ENCODE results near the gene CKM. TPM values are rescaled to one million over a fixed set of nuclear protein-coding genes. Genes with fewer than 3 reads are reported as not detected.

Gene CKM
- total RNA-seq, 1 donor from 2014 or later: not detected

- FAIRE-seq: no peak
- no peak overlapping the region for H2AFZ ChIP-seq (ENCODE audit: low read depth, low read length)
- no peaks in the 10 kb centered on the region for H3K27me3 ChIP-seq (ENCODE audit: insufficient read depth, low read length)
- H3K27ac ChIP-seq (ENCODE audit: low read depth, low read length): no peak overlapping the region
- Mint-ChIP-seq H3K27me3 (ENCODE audit: low read depth, unreplicated experiment) (no peaks in the 10 kb centered on the region), H3K36me3 (ENCODE audit: low read depth, unreplicated experiment) (peaks cover 15% of the 10 kb centered on the region), H3K4me3 (ENCODE audit: unreplicated experiment) (no peak overlapping the region), H3K27ac (ENCODE audit: unreplicated experiment) (no peak overlapping the region), H3K9me3 (ENCODE audit: unreplicated experiment) (no peaks in the 10 kb centered on the region), H3K4me1 (ENCODE audit: low read depth, unreplicated experiment) (peaks cover 3% of the 10 kb centered on the region)
- no peak overlapping the region for H3K4me2 ChIP-seq (ENCODE audit: low read length)
- H3K36me3 ChIP-seq (ENCODE audit: insufficient read depth, low read length): peaks cover 3% of the 10 kb centered on the region
- peaks cover 8% of the 10 kb centered on the region for H3K79me2 ChIP-seq (ENCODE audit: insufficient read depth, low read length)
- no peak for DNase-seq (ENCODE audit: low read depth)
- H3K4me1 ChIP-seq (ENCODE audit: insufficient read depth, low read length): no peaks in the 10 kb centered on the region
- H3K9ac ChIP-seq (ENCODE audit: low read length): no peak overlapping the region
- H4K20me1 ChIP-seq (ENCODE audit: insufficient read depth, low read length): peaks cover 27% of the 10 kb centered on the region
- no peak for TF ChIP-seq CTCF (IDR thresholded peaks at IDR 0.05; ENCODE audit: insufficient read depth, low read depth, low read length)
- TF ChIP-seq EZH2 (IDR thresholded peaks at IDR 0.05; ENCODE audit: insufficient read depth, low read length): no peak
- no peaks in the 10 kb centered on the region for H3K9me3 ChIP-seq (ENCODE audit: insufficient read depth, low read depth, low read length)
- H3K4me3 ChIP-seq (ENCODE audit: insufficient read depth, low read depth, low read length): no peak overlapping the region
These were observed 59.7 kb downstream of the CKM start for GRCh38 chr19:45263013-45263412.

GRCh38 chr19:45262570-45262969 lies 60.1 kb downstream of the CKM start:
- H3K27me3 ChIP-seq (ENCODE audit: insufficient read depth, low read length): no peaks in the 10 kb centered on the region
- no peak overlapping the region for H3K9ac ChIP-seq (ENCODE audit: low read length)
- no peaks in the 10 kb centered on the region for H3K9me3 Mint-ChIP-seq (ENCODE audit: unreplicated experiment)
- no peak for DNase-seq (ENCODE audit: low read depth)
- no peak overlapping the region for H3K27ac Mint-ChIP-seq (ENCODE audit: unreplicated experiment)
- peaks cover 3% of the 10 kb centered on the region for H3K36me3 ChIP-seq (ENCODE audit: insufficient read depth, low read length)
- FAIRE-seq: no peak
- peaks cover 8% of the 10 kb centered on the region for H3K79me2 ChIP-seq (ENCODE audit: insufficient read depth, low read length)
- no peak overlapping the region for H2AFZ ChIP-seq (ENCODE audit: low read depth, low read length)
- no peak overlapping the region for H3K4me2 ChIP-seq (ENCODE audit: low read length)
- H3K4me3 ChIP-seq (ENCODE audit: insufficient read depth, low read depth, low read length): no peak overlapping the region
- no peaks in the 10 kb centered on the region for H3K4me1 ChIP-seq (ENCODE audit: insufficient read depth, low read length)
- H3K9me3 ChIP-seq (ENCODE audit: insufficient read depth, low read depth, low read length): no peaks in the 10 kb centered on the region
- no peaks in the 10 kb centered on the region for H3K27me3 Mint-ChIP-seq (ENCODE audit: low read depth, unreplicated experiment)
- TF ChIP-seq EZH2 (IDR thresholded peaks at IDR 0.05; ENCODE audit: insufficient read depth, low read length) (no peak), CTCF (IDR thresholded peaks at IDR 0.05; ENCODE audit: insufficient read depth, low read depth, low read length) (no peak)
- H3K4me1 Mint-ChIP-seq (ENCODE audit: low read depth, unreplicated experiment): peaks cover 3% of the 10 kb centered on the region
- no peak overlapping the region for H3K27ac ChIP-seq (ENCODE audit: low read depth, low read length)
- peaks cover 28% of the 10 kb centered on the region for H4K20me1 ChIP-seq (ENCODE audit: insufficient read depth, low read length)
- H3K36me3 Mint-ChIP-seq (ENCODE audit: low read depth, unreplicated experiment): peaks cover 15% of the 10 kb centered on the region
- H3K4me3 Mint-ChIP-seq (ENCODE audit: unreplicated experiment): no peak overlapping the region

GRCh38 chr19:45258862-45259261 lies 63.8 kb downstream of the CKM start:
- H2AFZ ChIP-seq (ENCODE audit: low read depth, low read length): no peak overlapping the region
- no peaks in the 10 kb centered on the region for H3K36me3 ChIP-seq (ENCODE audit: insufficient read depth, low read length)
- H3K4me1 ChIP-seq (ENCODE audit: insufficient read depth, low read length): no peaks in the 10 kb centered on the region
- peaks cover 50% of the 10 kb centered on the region for H4K20me1 ChIP-seq (ENCODE audit: insufficient read depth, low read length)
- TF ChIP-seq EZH2 (IDR thresholded peaks at IDR 0.05; ENCODE audit: insufficient read depth, low read length) (no peak), CTCF (IDR thresholded peaks at IDR 0.05; ENCODE audit: insufficient read depth, low read depth, low read length) (no peak)
- no peak overlapping the region for H3K27ac Mint-ChIP-seq (ENCODE audit: unreplicated experiment)
- H3K27ac ChIP-seq (ENCODE audit: low read depth, low read length): no peak overlapping the region
- H3K9ac ChIP-seq (ENCODE audit: low read length): no peak overlapping the region
- H3K4me1 Mint-ChIP-seq (ENCODE audit: low read depth, unreplicated experiment): peaks cover 2% of the 10 kb centered on the region
- peaks cover 36% of the 10 kb centered on the region for H3K79me2 ChIP-seq (ENCODE audit: insufficient read depth, low read length)
- no peak overlapping the region for H3K4me2 ChIP-seq (ENCODE audit: low read length)
- H3K27me3 Mint-ChIP-seq (ENCODE audit: low read depth, unreplicated experiment): no peaks in the 10 kb centered on the region
- no peak for DNase-seq (ENCODE audit: low read depth)
- H3K27me3 ChIP-seq (ENCODE audit: insufficient read depth, low read length): no peaks in the 10 kb centered on the region
- H3K9me3 Mint-ChIP-seq (ENCODE audit: unreplicated experiment): no peaks in the 10 kb centered on the region
- H3K4me3 Mint-ChIP-seq (ENCODE audit: unreplicated experiment): no peak overlapping the region
- no peaks in the 10 kb centered on the region for H3K9me3 ChIP-seq (ENCODE audit: insufficient read depth, low read depth, low read length)
- no peak for FAIRE-seq
- no peak overlapping the region for H3K4me3 ChIP-seq (ENCODE audit: insufficient read depth, low read depth, low read length)
- peaks cover 4% of the 10 kb centered on the region for H3K36me3 Mint-ChIP-seq (ENCODE audit: low read depth, unreplicated experiment)

Data from astrocyte (in vitro differentiated cells and primary cell).